ENCODE results near the gene NUDT6.
"Not testable (repeated sequence)": the region's sequence is repeated elsewhere in the genome, so short reads cannot be mapped to it uniquely, and the experiment has no call there.

Gene NUDT6

DNA sequence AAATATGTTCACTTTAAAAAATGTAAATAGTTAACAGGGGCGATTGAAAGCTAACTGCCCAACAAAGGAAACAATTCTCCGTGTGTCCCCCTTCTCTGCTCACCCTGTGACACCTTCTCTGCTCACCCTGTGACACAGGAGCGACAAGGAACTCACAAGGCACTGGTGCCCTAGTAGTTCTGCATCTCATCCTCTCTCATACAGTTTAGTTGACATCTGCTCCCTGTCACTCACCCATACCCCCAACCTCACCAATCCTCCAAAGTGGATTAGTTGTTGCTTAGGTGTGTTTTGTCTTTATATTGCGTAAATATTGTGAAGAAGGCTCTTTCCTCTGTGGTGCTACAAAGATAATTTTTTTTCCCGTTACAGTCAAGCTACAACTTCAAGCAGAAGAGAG is 46.4 kb downstream of the NUDT6 start:
- DNase-seq, result no peak

- peak; percentile 90 for DNase-seq
These were observed 48.4 kb downstream of the NUDT6 start for GRCh38 chr4:122873821-122874593.

DNA sequence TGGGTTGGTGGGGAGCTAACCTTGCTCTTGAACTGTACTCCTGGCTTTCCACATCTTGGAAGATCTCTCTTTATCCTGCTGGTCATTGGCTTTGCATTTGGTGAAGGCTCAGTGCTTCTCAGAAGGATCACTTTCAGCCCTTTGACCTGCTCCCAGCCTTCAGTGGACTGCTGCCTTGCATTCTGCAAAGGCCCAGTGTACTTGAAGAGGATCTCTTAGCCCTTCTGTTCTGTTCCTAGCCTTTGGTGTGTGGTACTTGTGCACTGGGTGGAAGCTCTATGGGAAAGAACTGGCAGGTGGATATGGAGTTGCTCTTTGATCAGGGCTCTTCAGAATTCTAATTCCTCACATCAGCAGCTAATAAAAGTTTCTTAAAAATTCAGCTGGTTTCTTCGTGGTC is 49.3 kb downstream of the NUDT6 start:
- no peak for DNase-seq

- DNase-seq, result not testable (repeated sequence)
These were observed 54.2 kb downstream of the NUDT6 start for GRCh38 chr4:122868235-122868634.

DNA sequence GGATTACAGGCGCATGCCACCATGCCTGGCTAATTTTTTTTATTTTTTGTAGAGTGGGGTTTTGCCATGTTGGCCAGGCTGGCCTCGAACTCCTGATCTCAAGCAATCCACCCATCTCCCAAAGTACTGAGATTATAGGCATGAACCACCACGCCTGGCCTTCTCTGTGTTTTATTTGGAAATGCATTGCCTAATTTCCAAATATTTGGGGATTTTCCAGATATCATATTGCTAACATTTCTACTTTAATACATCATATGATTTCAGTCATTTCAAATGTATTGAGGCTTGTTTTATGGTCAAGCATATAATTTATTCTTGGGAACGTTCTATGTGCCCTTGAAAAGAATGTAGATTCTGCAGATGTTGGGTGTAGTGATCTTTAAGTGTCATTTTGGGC is 57.0 kb downstream of the NUDT6 start:
- peak; percentile 50 for DNase-seq

DNA sequence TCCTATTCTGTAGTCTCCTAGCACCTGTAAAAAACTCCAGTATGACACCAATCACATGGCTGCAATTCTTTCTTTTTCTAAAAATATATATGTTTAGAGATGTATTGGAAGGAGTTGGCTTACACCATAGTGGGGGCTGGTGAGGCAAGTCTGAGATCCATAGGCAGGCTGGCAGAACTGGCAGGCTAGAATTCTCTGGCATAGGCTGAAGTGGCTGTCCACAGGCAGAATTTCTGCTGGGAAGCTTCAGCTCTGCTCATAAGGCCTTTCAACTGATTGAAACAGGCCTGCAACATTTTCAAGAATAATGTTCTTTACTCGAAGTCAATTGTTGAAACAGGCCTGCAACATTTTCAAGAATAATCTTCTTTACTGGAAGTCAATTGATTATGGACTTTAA is 58.8 kb downstream of the NUDT6 start:
- DNase-seq, result no peak

DNA sequence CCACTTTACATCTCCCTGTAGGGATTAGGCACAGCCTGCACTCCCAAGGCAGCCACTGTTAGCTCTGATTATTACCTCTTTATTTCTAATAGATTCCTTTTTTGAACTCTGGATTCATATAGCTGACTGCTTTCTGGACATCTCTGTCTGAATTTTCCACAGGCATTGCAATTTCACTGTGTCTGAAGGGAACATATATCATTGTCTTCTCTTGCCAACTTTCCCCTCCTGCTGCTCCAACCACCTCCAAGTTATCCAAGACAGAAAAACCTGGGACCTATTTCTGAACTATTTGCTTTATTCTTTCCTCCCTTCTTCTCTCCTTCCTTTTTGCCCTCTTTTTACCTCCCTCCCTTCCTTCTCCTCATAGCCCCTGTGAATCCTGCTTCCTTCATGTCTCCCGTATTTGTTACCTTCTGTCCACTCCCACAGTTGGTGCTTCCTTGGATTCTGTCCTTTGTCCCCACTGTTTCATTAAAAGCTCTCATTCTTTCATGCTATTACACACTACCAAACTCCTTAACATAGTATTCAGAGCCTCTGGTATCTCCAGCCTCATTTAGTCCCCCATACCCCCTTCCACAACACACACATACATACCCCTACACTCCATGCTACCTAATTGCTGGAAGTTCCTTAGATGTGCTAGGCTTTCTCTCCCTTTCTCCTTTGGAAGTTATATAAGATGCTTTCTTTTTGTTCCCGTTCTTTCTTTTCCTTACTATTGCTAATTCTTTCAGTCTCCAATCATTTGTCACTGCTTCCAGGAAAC is 61.0 kb downstream of the NUDT6 start:
- DNase-seq, result no peak

DNA sequence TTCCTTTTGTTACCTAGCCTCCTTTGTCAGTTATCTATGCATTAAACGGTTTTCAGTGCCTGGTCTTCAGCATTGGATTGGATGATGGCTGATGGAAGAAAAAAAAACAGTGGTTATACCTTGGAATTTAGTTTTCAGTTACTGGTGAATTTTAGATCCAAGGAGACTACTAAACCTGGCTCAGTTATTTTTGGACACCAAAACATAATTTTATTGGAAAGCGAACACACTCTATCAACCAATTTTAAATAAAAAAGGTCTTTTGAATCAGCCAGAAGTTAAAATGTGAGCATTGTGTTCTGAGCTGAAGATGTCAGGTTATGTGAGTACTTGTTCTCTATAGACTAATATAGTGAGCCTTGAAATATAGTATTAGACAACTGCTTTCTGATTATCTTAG is 63.7 kb downstream of the NUDT6 start:
- DNase-seq, result no peak

DNA sequence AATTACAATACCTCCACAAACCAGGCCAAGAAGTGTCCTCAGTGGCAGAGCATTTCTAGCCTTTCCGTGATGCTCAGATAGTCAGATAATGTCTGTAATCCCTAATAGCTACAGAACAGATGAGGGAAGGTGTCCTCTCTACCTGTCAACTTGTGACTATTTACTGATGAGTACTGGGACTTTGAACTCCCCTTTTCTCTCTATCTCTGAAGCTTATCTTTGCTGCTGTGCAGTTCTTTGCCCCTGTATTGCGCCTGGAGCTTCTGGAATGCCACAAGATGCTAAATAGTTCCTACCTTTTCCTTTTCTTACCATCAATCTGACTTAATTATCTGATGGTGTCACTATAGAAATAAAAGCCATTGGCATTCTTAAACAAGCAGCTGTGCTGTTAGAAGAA is 65.2 kb downstream of the NUDT6 start:
- DNase-seq, result no peak

DNA sequence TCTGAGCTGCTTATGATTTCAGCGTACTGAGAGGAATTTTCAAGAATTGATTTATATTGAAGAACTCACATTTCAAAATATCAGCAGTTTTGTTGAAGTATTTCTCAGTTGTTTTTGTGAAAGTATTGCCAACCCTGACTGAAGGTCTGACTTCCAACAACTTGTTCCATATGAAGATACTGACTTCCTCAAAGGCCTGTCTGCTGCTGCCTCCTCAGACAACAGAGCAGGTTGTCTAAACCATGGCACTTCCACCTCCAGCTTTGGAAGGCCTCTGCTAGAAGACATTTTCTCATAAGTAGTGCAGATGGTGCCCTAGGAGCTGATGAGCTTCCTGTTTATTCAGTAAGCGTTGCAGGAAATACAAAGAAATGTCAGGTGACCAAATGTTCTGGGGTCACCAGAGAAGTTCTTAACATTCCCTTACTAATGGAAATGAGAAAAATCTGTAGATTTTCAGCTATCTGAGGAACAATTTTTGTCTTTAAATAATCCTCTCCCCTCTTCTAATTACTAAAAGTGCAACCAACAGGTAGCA is 67.0 kb downstream of the NUDT6 start:
- DNase-seq, result no peak

DNA sequence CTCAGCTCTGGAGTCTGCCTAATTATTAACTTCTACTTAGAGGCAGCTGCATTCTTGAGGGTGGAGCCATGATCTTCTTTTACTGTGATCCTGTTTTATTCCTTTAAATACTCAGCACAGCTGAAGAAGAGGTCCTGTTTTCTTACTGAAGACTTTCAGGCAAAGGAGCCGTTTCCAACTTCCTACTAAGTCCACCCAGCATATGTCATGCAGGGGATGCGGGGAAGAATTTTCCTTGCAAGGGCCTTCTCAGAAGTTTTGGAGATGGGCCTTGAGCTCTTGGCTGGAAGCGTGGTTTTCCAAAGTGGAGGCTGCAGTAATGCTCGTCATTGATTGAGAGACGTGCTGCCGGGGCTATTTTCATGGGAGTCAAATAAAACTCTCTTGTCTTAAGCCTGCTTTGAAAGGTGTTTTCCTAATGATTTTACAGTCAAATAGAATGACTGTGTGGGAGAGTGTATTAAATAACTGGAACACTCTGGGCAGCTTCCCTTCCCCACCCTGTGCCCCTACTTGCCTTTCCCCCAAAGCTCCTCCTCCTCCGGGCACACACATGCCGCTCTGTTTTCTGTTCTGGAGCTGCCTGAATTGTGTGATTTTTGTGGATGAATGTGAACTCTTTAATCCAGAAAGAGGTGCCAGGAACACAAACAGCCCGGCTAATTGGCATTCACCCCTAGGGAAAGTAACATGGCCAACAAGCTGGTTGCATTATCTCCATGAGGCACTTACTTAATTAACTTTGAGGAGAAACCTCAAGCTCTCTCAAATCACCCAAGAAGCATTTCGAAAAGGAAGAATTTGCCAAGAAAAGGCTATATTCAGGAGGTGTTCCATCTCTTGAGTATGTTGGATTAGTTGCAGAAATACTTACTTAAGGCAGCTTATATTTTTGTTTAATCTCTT is 67.7 kb downstream of the NUDT6 start:
- DNase-seq, result peak; percentile 19

DNA sequence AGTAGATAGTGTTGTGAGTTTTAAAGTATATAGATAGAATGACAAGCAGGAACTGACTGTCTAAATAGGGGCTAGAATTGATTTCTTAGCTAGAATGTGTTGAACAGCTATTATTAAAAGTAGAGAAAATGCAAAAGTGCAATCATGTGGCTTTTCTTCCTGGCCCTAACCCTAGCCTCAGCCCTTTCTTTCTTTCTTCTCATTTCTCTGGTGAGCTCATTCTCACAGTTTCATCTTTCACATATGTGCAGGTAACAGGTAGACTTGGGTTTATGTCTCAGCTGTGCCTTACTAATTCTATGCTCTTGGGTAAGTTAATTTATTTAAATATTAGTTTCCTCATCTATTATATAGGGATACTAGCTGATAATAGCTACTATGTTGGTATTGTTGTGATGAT is 70.8 kb downstream of the NUDT6 start:
- no peak for DNase-seq

GRCh38 chr4:122849789-122850188 is 72.6 kb downstream of the NUDT6 start:
- not testable (repeated sequence) for DNase-seq

GRCh38 chr4:122847931-122848330 is 74.5 kb downstream of the NUDT6 start:
- DNase-seq, result no peak

DNA sequence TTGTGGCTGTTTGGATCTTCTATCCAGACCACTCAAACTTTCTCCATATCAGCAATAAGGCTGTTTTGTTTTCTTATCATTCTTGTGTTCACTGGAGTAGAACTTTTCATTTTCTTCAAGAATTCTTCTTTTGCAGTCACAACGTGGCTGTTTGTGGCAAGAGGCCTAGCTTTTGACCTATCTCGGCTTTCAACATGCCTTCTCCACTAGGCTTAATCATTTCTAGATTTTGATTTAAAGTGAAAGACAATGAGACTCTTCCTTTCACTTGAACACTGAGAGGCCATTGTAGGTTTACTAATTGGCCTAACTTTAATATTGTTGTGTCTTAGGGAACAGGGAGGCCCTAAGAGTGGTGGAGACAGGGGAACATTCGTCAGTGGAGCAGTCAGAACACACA is 76.6 kb downstream of the NUDT6 start:
- DNase-seq, result no peak

DNA sequence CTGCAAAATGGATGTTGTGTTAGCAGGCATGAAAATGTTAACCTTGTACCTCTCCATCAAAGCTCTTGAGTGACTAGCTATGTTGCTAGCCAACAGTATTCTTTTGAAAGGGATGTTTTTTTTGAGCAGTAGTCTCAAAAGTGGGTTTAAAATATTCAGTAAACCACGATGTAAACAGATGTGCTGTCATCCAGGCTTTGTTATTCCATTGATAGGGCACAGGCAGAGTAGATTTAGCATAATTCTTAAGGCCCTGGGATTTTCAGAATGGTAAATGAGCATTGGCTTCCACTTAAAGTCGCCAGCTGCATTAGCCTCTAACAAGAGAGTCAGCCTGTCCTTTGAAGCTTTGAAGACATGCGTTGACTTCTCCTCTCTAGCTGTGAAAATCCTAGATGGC is 77.3 kb downstream of the NUDT6 start:
- DNase-seq, result no peak

- DNase-seq, result not testable (repeated sequence)
These were observed 78.0 kb downstream of the NUDT6 start for GRCh38 chr4:122844391-122844790.

DNA sequence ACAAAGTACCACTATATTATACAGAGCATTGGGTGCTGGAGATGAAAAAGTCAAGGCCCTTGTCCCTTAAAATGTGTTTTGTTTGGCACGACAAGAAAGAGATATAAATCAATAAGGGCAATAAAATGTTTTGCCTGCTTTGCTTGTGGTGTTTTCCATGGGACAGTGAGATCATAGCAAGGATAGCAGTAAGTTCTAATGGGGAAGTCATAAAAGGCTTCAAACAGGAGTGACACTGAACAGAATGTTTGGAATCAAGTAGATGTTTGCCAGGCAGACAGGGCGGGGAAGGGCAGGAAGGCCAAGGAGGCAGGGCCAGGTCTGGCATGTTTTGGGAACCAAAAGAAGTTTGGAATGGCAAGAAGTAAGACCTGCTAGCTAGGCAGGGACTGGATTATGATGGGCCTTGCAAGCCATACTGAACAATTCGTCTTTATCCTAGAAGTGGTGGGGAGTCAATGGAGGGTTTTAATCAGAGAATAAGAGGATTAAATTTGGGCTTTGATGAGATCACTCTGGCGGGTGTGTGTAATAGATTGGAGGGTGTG is 79.3 kb downstream of the NUDT6 start:
- no peak for DNase-seq

Measured in fibroblast of skin of scalp (primary cell).